B cell (primary cell): ENCODE results near the gene CALM3. TPM values are rescaled to one million over a fixed set of nuclear protein-coding genes. Genes with fewer than 3 reads are reported as not detected.

Source experiments
- ATAC-seq: fragments of 200-7000 bp; cut with Tn5 transposase; one replicate; pipeline ENCODE4 v1.10.0; 2021; ENCODE audit warnings: low read depth, mild to moderate bottlenecking, moderate number of reproducible peaks, moderate library complexity
- CTCF ChIA-PET: fragments of 350-600 bp; sonication (Branson Sonifier 250); formaldehyde crosslinking; loops from one replicate; lab custom pipeline; 2021; ENCODE audit warnings: antibody characterized with exemption, inconsistent platforms; lab: Charles Lee
- POLR2A ChIA-PET: fragments of 350-600 bp; sonication (Branson Sonifier 250); formaldehyde crosslinking; loops from one replicate; lab custom pipeline; 2021; ENCODE audit warnings: antibody characterized with exemption; lab: Charles Lee
- DNase-seq: peaks from one replicate; pipeline ENCODE4 v3.0.0; 2013
- H2AFZ ChIP-seq: 2 replicates; pipeline ENCODE4 v1.6.1; 2012; ENCODE audit warnings: mild to moderate bottlenecking, low read depth, low read length; ENCODE audit not compliant: insufficient read depth, poor library complexity, severe bottlenecking
- H3K27ac ChIP-seq, 2 donors: 1 replicate in 1 of 2; 2 replicates in 1 of 2; pipeline ENCODE4 v1.5.1; 2012 to 2013; ENCODE audit warnings: low read length in 2 of 2, mild to moderate bottlenecking in 2 of 2, moderate library complexity in 1 of 2
- H3K27me3 ChIP-seq, 4 experiments: fragments of 200-600 bp in 1 of 4; sonication (generic) in 1 of 4; replicated peaks in 1 of 4; 1 replicate in 2 of 4; 2 replicates in 2 of 4; pipeline versions ENCODE4 v1.6.1 to v1.7.0; 2013 to 2016; ENCODE audit warnings: low read length in 3 of 4, mild to moderate bottlenecking in 2 of 4, mixed read lengths in 1 of 4, moderate library complexity in 1 of 4; ENCODE audit not compliant: insufficient read depth in 4 of 4, control insufficient read depth in 3 of 4; ENCODE audit errors: control extremely low read depth in 1 of 4
- H3K36me3 ChIP-seq, 2 experiments: replicated peaks in 1 of 2; 1 replicate in 1 of 2; 2 replicates in 1 of 2; pipeline versions ENCODE4 v1.6.1 to v1.7.1; 2013; ENCODE audit warnings: low read length in 1 of 2; ENCODE audit not compliant: insufficient read depth in 2 of 2, control insufficient read depth in 1 of 2; ENCODE audit errors: control extremely low read depth in 1 of 2, extremely low read depth in 1 of 2
- H3K4me1 ChIP-seq, 2 donors: fragments of 200-600 bp in 1 of 2; sonication (generic) in 1 of 2; 1 replicate in 1 of 2; 2 replicates in 1 of 2; pipeline versions ENCODE4 v1.5.1 to v1.6.1; 2013 to 2017; ENCODE audit warnings: low read length in 2 of 2; ENCODE audit not compliant: control insufficient read depth in 2 of 2, insufficient read depth in 2 of 2
- H3K4me2 ChIP-seq: replicated peaks from 2 replicates; pipeline ENCODE3; 2012; ENCODE audit warnings: mild to moderate bottlenecking, low read depth, low read length; ENCODE audit not compliant: poor library complexity, severe bottlenecking
- H3K4me3 ChIP-seq, 5 experiments: fragments of 200-600 bp in 1 of 5; sonication (generic) in 1 of 5; 1 replicate in 3 of 5; 2 replicates in 2 of 5; pipeline versions ENCODE4 v1.5.1 to v1.7.0; 2011 to 2016; ENCODE audit warnings: low read length in 4 of 5, mild to moderate bottlenecking in 4 of 5, low read depth in 2 of 5, control low read depth in 1 of 5, moderate library complexity in 1 of 5; ENCODE audit not compliant: insufficient read depth in 1 of 5; ENCODE audit errors: control extremely low read depth in 1 of 5, extremely low read depth in 1 of 5
- H3K79me2 ChIP-seq: fragments of 200-600 bp; sonication (generic); one replicate; pipeline ENCODE4 v1.6.0; 2016; ENCODE audit warnings: low read length; ENCODE audit not compliant: control insufficient read depth, insufficient read depth
- H3K9ac ChIP-seq: fragments of 200-600 bp; sonication (generic); 2 replicates; pipeline ENCODE4 v1.6.1; 2017; ENCODE audit warnings: mild to moderate bottlenecking, low read length, moderate library complexity
- H3K9me3 ChIP-seq, 3 donors: one replicate each; pipeline versions ENCODE4 v1.6.1 to v1.7.1; 2013; ENCODE audit warnings: low read length in 2 of 3; ENCODE audit not compliant: control insufficient read depth in 2 of 3, insufficient read depth in 1 of 3; ENCODE audit errors: control extremely low read depth in 1 of 3
- H4K20me1 ChIP-seq: 2 replicates; pipeline ENCODE4 v1.6.0; 2012; ENCODE audit warnings: mild to moderate bottlenecking, low read length; ENCODE audit not compliant: insufficient read depth, control insufficient read depth, poor library complexity, severe bottlenecking
- H3K27ac Mint-ChIP-seq: one replicate; pipeline ENCODE4 v1.8.0; 2021; ENCODE audit warnings: mixed read lengths
- H3K27me3 Mint-ChIP-seq: one replicate; pipeline ENCODE4 v1.8.0; 2021; ENCODE audit warnings: mixed read lengths
- H3K4me1 Mint-ChIP-seq: one replicate; pipeline ENCODE4 v1.8.0; 2021; ENCODE audit warnings: mixed read lengths
- H3K4me3 Mint-ChIP-seq: one replicate; pipeline ENCODE4 v1.8.0; 2021; ENCODE audit warnings: mixed read lengths
- H3K9me3 Mint-ChIP-seq: one replicate; pipeline ENCODE4 v1.8.0; 2022; ENCODE audit warnings: mixed read lengths; ENCODE audit not compliant: insufficient read depth
- EZH2 ChIP-seq: IDR thresholded peaks from 2 replicates; pipeline ENCODE4 v1.6.1; 2012; ENCODE audit warnings: borderline replicate concordance, low read depth, mild to moderate bottlenecking, moderate library complexity, low read length; ENCODE audit not compliant: insufficient read depth, poor library complexity, severe bottlenecking
- WGBS: methylation state at CpG from one replicate; pipeline ENCODE4 v1.1.5; 2013; ENCODE audit warnings: missing lambda C conversion rate; ENCODE audit not compliant: insufficient coverage; 5-methylcytosine and 5-hydroxymethylcytosine counted together
- intact Hi-C: fragments of 100-400 bp; cut with micrococcal nuclease; formaldehyde crosslinking; loops from one replicate; pipeline ENCODE4 v1.10.0; 2022
- polyA plus RNA-seq: library from polyadenylated mRNA; depleted of rRNA; stranded (reverse); fragments of >200 nt; gene quantifications from 2 replicates; pipeline ENCODE4 v1.2.3, GENCODE V29; 2012
- total RNA-seq, 2 donors: library from RNA; stranded (reverse); fragments of 120-200 nt in 1 of 2; gene quantifications; 1 replicate in 1 of 2; 2 replicates in 1 of 2; pipeline versions ENCODE4 v1.2.3 to v1.2.4, GENCODE V29; 2013 to 2022
- TF ChIP-seq, protein P1 (sequence below): fragments of 200-600 bp; IDR thresholded peaks from one replicate; pipeline ENCODE4 v1.8.0; 2022; ENCODE audit warnings: antibody characterized with exemption, mild to moderate bottlenecking

Gene CALM3
- total and polyA plus RNA-seq, 2 donors (not counting 1 experiment from before 2014, with no cell fraction given), result 99.0 to 99.3 TPM

DNA sequence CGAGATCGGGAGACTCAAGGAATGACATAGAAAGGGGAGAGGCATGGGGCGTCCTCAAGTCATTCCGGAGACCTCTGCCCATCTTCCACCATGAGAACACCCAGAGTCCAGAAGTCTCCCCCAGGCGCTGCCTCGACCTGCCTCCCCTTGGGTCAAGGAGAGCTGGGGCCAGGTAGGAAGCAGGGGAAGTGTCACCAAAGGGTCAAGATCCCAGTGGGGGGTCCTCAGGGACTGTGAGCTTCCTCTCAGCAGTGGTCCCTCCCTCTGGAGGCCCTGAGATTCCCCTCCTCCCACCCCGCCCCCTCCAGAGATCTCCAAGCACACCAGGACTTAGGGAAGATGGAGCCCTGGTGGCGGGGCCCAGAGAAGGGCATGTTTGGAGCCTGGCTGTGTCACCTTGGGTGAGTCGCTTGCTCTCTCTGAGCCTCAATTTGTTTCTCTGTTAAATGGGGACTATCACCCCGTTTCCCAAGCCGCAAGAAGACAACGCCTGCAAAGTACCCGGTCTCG, 58.9 kb downstream of the CALM3 start:
- Histone ChIP-seq H3K9ac (peak overlapping the region; percentile 67), H3K9me3 (peaks cover 0 to 10% (median 2%) of the 10 kb centered on the region in 3 donors), H3K27me3 (peaks cover 0 to 40% (median 22%) of the 10 kb centered on the region in 4 experiments), H3K79me2 (no peaks in the 10 kb centered on the region), H3K4me3 (peak overlapping the region in 4 of 5 experiments; percentile 32 to 60 (median 54)), H2AFZ (no peak overlapping the region), H3K4me1 (peaks cover 28 to 31% of the 10 kb centered on the region in 2 donors), H3K36me3 (no peaks in the 10 kb centered on the region), H3K4me2 (peak overlapping the region; percentile 94), H4K20me1 (no peaks in the 10 kb centered on the region), H3K27ac (no peak overlapping the region)
- POLR2A ChIA-PET, result interaction anchor here (0.9 to 2.4 kb wide), 2 partner anchors 24 to 42 kb away, joined by 3 to 30 read pairs; partner anchors contain the start of gene GNG8
- peak overlapping the region; percentile 42 for H3K27ac Mint-ChIP-seq
- no peaks in the 10 kb centered on the region for H3K9me3 Mint-ChIP-seq
- DNase-seq, result peak; percentile 47
- 7% methylated on average over 13 of the region's 14 CpGs for WGBS
- CTCF ChIA-PET, result interaction anchor here (1.0 to 12.3 kb wide), 3 partner anchors 32 to 59 kb away, joined by 3 to 447 read pairs (median 4); partner anchors contain the start of gene CALM3
- peak overlapping the region; percentile 78 for H3K4me3 Mint-ChIP-seq
- TF ChIP-seq EZH2, result no peak
- TF ChIP-seq, protein P1, sequence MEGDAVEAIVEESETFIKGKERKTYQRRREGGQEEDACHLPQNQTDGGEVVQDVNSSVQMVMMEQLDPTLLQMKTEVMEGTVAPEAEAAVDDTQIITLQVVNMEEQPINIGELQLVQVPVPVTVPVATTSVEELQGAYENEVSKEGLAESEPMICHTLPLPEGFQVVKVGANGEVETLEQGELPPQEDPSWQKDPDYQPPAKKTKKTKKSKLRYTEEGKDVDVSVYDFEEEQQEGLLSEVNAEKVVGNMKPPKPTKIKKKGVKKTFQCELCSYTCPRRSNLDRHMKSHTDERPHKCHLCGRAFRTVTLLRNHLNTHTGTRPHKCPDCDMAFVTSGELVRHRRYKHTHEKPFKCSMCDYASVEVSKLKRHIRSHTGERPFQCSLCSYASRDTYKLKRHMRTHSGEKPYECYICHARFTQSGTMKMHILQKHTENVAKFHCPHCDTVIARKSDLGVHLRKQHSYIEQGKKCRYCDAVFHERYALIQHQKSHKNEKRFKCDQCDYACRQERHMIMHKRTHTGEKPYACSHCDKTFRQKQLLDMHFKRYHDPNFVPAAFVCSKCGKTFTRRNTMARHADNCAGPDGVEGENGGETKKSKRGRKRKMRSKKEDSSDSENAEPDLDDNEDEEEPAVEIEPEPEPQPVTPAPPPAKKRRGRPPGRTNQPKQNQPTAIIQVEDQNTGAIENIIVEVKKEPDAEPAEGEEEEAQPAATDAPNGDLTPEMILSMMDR, result no peak
- peaks cover 20% of the 10 kb centered on the region for H3K27me3 Mint-ChIP-seq
- ATAC-seq, result no peak
- H3K4me1 Mint-ChIP-seq, result peaks cover 23% of the 10 kb centered on the region
- intact Hi-C loops, result loop anchor here (2.0 kb wide), 1 partner anchor 453 kb away; the partner anchor contains the start of gene ZC3H4

Other genes with a start within 250 kb of the CALM3 start
- not detected in 2 replicates for gene CCDC8, start 187.8 kb upstream of the CALM3 start, total RNA-seq
- gene CCDC8, start 187.8 kb upstream of the CALM3 start, polyA plus RNA-seq, result not detected in 2 replicates
- not detected in 2 replicates for gene PNMA8C, start 172.4 kb upstream of the CALM3 start, total RNA-seq
- 0.03 TPM in 1 of 2 replicates, not detected in the other for gene PNMA8C, start 172.4 kb upstream of the CALM3 start, polyA plus RNA-seq
- not detected in 2 replicates for gene PNMA8A, start 129.8 kb upstream of the CALM3 start, total RNA-seq
- 0.26 TPM in 1 of 2 replicates, not detected in the other for gene PNMA8A, start 129.8 kb upstream of the CALM3 start, polyA plus RNA-seq
- gene PNMA8B, start 105.5 kb upstream of the CALM3 start, total RNA-seq, result 0.32 TPM in 1 of 2 replicates, not detected in the other
- 0.10 and 0.12 TPM in 2 replicates for gene PNMA8B, start 105.5 kb upstream of the CALM3 start, polyA plus RNA-seq
- gene PTGIR, start 23.8 kb downstream of the CALM3 start, total RNA-seq, result 1.9 and 2.5 TPM in 2 replicates
- gene PTGIR, start 23.8 kb downstream of the CALM3 start, polyA plus RNA-seq, result 2.1 and 5.3 TPM in 2 replicates
- 6.7 and 12.0 TPM in 2 replicates for gene GNG8, start 34.9 kb downstream of the CALM3 start, total RNA-seq
- gene GNG8, start 34.9 kb downstream of the CALM3 start, polyA plus RNA-seq, result not detected in 2 replicates
- 0.15 and 0.34 TPM in 2 replicates for gene DACT3, start 59.9 kb downstream of the CALM3 start, total RNA-seq
- gene DACT3, start 59.9 kb downstream of the CALM3 start, polyA plus RNA-seq, result 0.03 and 0.39 TPM in 2 replicates
- gene PRKD2, start 115.8 kb downstream of the CALM3 start, total RNA-seq, result 185 and 192 TPM in 2 replicates
- 208 and 271 TPM in 2 replicates for gene PRKD2, start 115.8 kb downstream of the CALM3 start, polyA plus RNA-seq
- gene FKRP, start 144.7 kb downstream of the CALM3 start, total RNA-seq, result 35.7 and 38.8 TPM in 2 replicates
- gene FKRP, start 144.7 kb downstream of the CALM3 start, polyA plus RNA-seq, result 30.2 and 46.3 TPM in 2 replicates
- gene STRN4, start 145.1 kb downstream of the CALM3 start, total RNA-seq, result 102 and 112 TPM in 2 replicates
- 111 and 127 TPM in 2 replicates for gene STRN4, start 145.1 kb downstream of the CALM3 start, polyA plus RNA-seq
- 35.2 and 37.3 TPM in 2 replicates for gene SLC1A5, start 187.3 kb downstream of the CALM3 start, total RNA-seq
- 13.2 and 19.0 TPM in 2 replicates for gene SLC1A5, start 187.3 kb downstream of the CALM3 start, polyA plus RNA-seq
- 47.2 and 49.3 TPM in 2 replicates for gene AP2S1, start 249.5 kb downstream of the CALM3 start, total RNA-seq
- gene AP2S1, start 249.5 kb downstream of the CALM3 start, polyA plus RNA-seq, result 22.3 and 51.3 TPM in 2 replicates